Glutamatergic neuron (in vitro differentiated cells): ENCODE data around the gene SPATA33. TPM values are rescaled to one million over a fixed set of nuclear protein-coding genes. Genes with fewer than 3 reads are reported as not detected.

Experiments used
- DNase-seq: peaks from one replicate; pipeline ENCODE4 v3.0.0; 2022
- H3K27ac Mint-ChIP-seq: one replicate; pipeline ENCODE4 v1.8.0; 2020; ENCODE audit warnings: mild to moderate bottlenecking, mixed read lengths, inconsistent platforms; ENCODE audit not compliant: unreplicated experiment
- H3K27me3 Mint-ChIP-seq: one replicate; pipeline ENCODE4 v1.8.0; 2020; ENCODE audit warnings: mild to moderate bottlenecking, moderate library complexity, mixed read lengths, inconsistent platforms; ENCODE audit not compliant: unreplicated experiment
- H3K36me3 Mint-ChIP-seq: one replicate; pipeline ENCODE4 v1.8.0; 2020; ENCODE audit warnings: mild to moderate bottlenecking, mixed read lengths, inconsistent platforms; ENCODE audit not compliant: unreplicated experiment
- H3K4me1 Mint-ChIP-seq: one replicate; pipeline ENCODE4 v1.8.0; 2020; ENCODE audit warnings: mild to moderate bottlenecking, low read depth, mixed read lengths, inconsistent platforms; ENCODE audit not compliant: unreplicated experiment
- H3K4me3 Mint-ChIP-seq: one replicate; pipeline ENCODE4 v1.8.0; 2020; ENCODE audit warnings: mild to moderate bottlenecking, mixed read lengths, inconsistent platforms; ENCODE audit not compliant: unreplicated experiment
- H3K9me3 Mint-ChIP-seq: one replicate; pipeline ENCODE4 v1.8.0; 2020; ENCODE audit warnings: mild to moderate bottlenecking, moderate library complexity, mixed read lengths, inconsistent platforms; ENCODE audit not compliant: unreplicated experiment
- total RNA-seq: library from RNA; stranded (reverse); fragmentation: NEBNext Ultra II Directional; extraction: Animal tissue kit (Norgen Biotek cat#: 25700); gene quantifications from one replicate; pipeline ENCODE4 v1.2.1, GENCODE V29; 2021; ENCODE audit not compliant: unreplicated experiment
- TF ChIP-seq, protein P1 (sequence below): fragments of 200-600 bp; sonication (generic); IDR thresholded peaks from one replicate; pipeline ENCODE4 v1.5.0; 2021; ENCODE audit not compliant: partially characterized antibody, unreplicated experiment

Gene SPATA33
- total RNA-seq, 1 donor from 2014 or later, result 18.0 TPM

- peaks cover 7% of the 10 kb centered on the region for H3K4me1 Mint-ChIP-seq
- peaks cover 5% of the 10 kb centered on the region for H3K9me3 Mint-ChIP-seq
- TF ChIP-seq, protein P1, sequence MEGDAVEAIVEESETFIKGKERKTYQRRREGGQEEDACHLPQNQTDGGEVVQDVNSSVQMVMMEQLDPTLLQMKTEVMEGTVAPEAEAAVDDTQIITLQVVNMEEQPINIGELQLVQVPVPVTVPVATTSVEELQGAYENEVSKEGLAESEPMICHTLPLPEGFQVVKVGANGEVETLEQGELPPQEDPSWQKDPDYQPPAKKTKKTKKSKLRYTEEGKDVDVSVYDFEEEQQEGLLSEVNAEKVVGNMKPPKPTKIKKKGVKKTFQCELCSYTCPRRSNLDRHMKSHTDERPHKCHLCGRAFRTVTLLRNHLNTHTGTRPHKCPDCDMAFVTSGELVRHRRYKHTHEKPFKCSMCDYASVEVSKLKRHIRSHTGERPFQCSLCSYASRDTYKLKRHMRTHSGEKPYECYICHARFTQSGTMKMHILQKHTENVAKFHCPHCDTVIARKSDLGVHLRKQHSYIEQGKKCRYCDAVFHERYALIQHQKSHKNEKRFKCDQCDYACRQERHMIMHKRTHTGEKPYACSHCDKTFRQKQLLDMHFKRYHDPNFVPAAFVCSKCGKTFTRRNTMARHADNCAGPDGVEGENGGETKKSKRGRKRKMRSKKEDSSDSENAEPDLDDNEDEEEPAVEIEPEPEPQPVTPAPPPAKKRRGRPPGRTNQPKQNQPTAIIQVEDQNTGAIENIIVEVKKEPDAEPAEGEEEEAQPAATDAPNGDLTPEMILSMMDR, result no peak
- H3K27me3 Mint-ChIP-seq, result peaks cover 8% of the 10 kb centered on the region
- no peak overlapping the region for H3K27ac Mint-ChIP-seq
- DNase-seq, result no peak
- H3K36me3 Mint-ChIP-seq, result no peaks in the 10 kb centered on the region
- no peak overlapping the region for H3K4me3 Mint-ChIP-seq
These were observed 18.3 kb upstream of the SPATA33 start for GRCh38 chr16:89639385-89639784.

GRCh38 chr16:89641458-89642119, 16.0 kb upstream of the SPATA33 start:
- DNase-seq, result no peak
- no peaks in the 10 kb centered on the region for H3K36me3 Mint-ChIP-seq
- peak overlapping the region; percentile 25 for H3K4me3 Mint-ChIP-seq
- no peak overlapping the region for H3K27ac Mint-ChIP-seq
- peaks cover 7% of the 10 kb centered on the region for H3K4me1 Mint-ChIP-seq
- TF ChIP-seq, protein P1, result peak; percentile 7
- peaks cover 8% of the 10 kb centered on the region for H3K27me3 Mint-ChIP-seq
- H3K9me3 Mint-ChIP-seq, result peaks cover 5% of the 10 kb centered on the region

- no peak overlapping the region for H3K4me3 Mint-ChIP-seq
- H3K36me3 Mint-ChIP-seq, result no peaks in the 10 kb centered on the region
- peaks cover 7% of the 10 kb centered on the region for H3K4me1 Mint-ChIP-seq
- H3K27me3 Mint-ChIP-seq, result peaks cover 8% of the 10 kb centered on the region
- TF ChIP-seq, protein P1, result no peak
- peaks cover 5% of the 10 kb centered on the region for H3K9me3 Mint-ChIP-seq
- no peak for DNase-seq
- H3K27ac Mint-ChIP-seq, result no peak overlapping the region
These were observed 15.1 kb upstream of the SPATA33 start for GRCh38 chr16:89642574-89642973.

DNA sequence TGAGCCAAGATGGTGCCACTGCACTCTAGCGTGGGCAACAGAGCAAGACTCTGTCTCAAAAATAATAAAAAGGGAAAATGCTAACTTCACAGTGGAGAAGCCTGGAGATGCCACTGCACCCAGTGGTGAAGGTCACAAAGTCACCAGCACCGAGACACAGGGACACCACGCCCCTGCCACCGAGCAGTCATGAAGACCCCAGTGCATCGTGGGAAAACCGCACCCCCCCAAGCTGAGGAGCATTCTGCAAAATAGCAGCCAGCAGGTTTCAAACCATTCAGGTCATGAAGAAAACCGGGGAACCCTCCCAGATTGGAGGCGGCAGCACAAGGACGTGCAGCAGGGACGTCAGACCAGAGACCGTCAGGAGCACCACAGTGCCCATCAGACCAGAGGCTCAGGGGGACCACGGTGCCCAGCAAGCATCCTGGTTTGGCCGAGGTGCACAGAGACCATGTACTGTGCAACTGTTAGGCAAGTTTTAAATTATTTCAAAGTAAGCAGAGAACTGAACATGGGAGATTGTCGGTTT, 13.8 kb upstream of the SPATA33 start:
- no peak for DNase-seq

GRCh38 chr16:89645122-89645521, 12.5 kb upstream of the SPATA33 start:
- TF ChIP-seq, protein P1, result no peak
- DNase-seq, result no peak
- Mint-ChIP-seq H3K27me3 (peaks cover 5% of the 10 kb centered on the region), H3K36me3 (no peaks in the 10 kb centered on the region), H3K9me3 (peaks cover 7% of the 10 kb centered on the region), H3K4me3 (no peak overlapping the region), H3K27ac (no peak overlapping the region), H3K4me1 (peaks cover 7% of the 10 kb centered on the region)

More for the DNA sequence above, 13.8 kb upstream of the SPATA33 start:
- Mint-ChIP-seq H3K4me1 (peaks cover 7% of the 10 kb centered on the region), H3K9me3 (peaks cover 5% of the 10 kb centered on the region), H3K27ac (no peak overlapping the region), H3K4me3 (no peak overlapping the region), H3K27me3 (peaks cover 8% of the 10 kb centered on the region), H3K36me3 (no peaks in the 10 kb centered on the region)
- TF ChIP-seq, protein P1, result no peak
